ENCODE results near the gene GABPB2. TPM values are rescaled to one million over a fixed set of nuclear protein-coding genes. Genes with fewer than 3 reads are reported as not detected.
A peak's percentile ranks its signal among the peaks of the same experiment; 100 is the strongest.

GABPB2 gene
- 2.1 TPM for polyA plus RNA-seq (2013, experiment 1 of 2)
- 3.1 TPM for polyA plus RNA-seq (2013, experiment 2 of 2)

DNA sequence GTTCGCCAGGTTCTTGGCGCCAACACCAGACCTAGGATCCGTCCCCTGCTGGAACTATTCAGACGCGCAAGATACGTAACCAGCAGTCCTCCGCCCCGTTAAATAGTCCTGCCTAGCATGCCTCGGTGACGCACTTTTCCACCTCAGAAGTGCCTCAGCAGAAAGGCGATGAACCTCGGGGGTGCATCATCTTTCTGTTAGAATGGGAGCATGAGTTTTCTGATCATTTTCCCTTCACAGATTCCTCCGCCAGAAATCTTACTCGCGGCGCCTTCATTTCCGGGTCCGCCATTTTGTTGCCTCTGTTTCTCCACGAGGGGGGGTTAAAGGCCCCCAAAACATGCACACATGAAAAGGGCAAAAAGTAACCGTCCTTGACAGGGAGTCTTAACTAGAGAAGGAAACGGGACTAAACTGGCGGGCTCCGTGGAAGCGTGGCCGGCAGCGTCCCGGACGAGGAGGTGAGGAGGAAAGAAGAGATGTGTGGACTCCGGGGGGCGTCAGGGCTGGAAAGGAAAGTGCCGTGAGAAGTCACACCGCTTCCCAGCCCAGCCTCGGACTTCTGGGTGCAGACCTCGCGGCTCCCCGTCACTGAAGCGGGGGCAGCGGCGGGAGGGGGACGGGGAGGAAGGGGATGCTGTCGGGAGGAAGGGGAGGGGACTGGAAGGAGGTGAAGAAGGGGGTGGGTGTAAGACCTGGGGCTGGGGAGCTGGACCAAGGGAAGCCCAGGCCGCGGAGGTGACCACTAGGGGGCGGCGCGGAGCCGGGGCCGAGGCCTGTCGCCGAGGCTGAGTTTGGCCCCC lies at the start of gene GABPB2:
TSS of gene GABPB2 (plus strand) at position 288 of the 803 bp plus-strand sequence. CDS start 17,429 bp downstream, outside the sequence.
- DNase-seq: peak; percentile 98
- Histone ChIP-seq H3K4me1 (ENCODE audit: control insufficient read depth, low read depth, low read length) (no peaks in the 10 kb centered on the region), H2AK5ac (ENCODE audit: low read length) (no peak within 1 kb of the TSS), H3K36me3 (ENCODE audit: control insufficient read depth, insufficient read depth, low read length) (peaks cover 5% of the 10 kb centered on the region), H3K56ac (ENCODE audit: low read length) (peak within 1 kb of the TSS; percentile 79), H3K4ac (ENCODE audit: low read depth, low read length) (peak within 1 kb of the TSS; percentile 100), H3K79me2 (ENCODE audit: control insufficient read depth, insufficient read depth, low read length) (peaks cover 12% of the 10 kb centered on the region), H4K8ac (ENCODE audit: low read depth, low read length) (peak within 1 kb of the TSS; percentile 77), H3K27me3 (ENCODE audit: insufficient read depth, low read length, poor library complexity) (no peaks in the 10 kb centered on the region), H2BK15ac (replicated peaks; ENCODE audit: low read depth) (no peak within 1 kb of the TSS), H3K79me1 (ENCODE audit: low read length) (peaks cover 4% of the 10 kb centered on the region), H4K5ac (ENCODE audit: low read length) (no peak within 1 kb of the TSS), H3K18ac (ENCODE audit: low read length) (peak within 1 kb of the TSS; percentile 96), H3K4me3 (ENCODE audit: low read length) (peak within 1 kb of the TSS; percentile 29), H2BK120ac (ENCODE audit: low read depth, low read length) (peak within 1 kb of the TSS; percentile 55), H3K23ac (ENCODE audit: low read length) (no peak within 1 kb of the TSS), H3K27ac (ENCODE audit: low read depth, low read length) (peak within 1 kb of the TSS; percentile 73), H3K4me2 (ENCODE audit: low read length) (peak within 1 kb of the TSS; percentile 44), H2BK5ac (ENCODE audit: low read length) (peak within 1 kb of the TSS; percentile 44), H3K9ac (ENCODE audit: low read length) (peak within 1 kb of the TSS; percentile 72)
- no CpG with 5 or more reads among the region's 50 CpGs for WGBS (ENCODE audit: extremely low coverage, insufficient coverage, low lambda C conversion rate)

DNA sequence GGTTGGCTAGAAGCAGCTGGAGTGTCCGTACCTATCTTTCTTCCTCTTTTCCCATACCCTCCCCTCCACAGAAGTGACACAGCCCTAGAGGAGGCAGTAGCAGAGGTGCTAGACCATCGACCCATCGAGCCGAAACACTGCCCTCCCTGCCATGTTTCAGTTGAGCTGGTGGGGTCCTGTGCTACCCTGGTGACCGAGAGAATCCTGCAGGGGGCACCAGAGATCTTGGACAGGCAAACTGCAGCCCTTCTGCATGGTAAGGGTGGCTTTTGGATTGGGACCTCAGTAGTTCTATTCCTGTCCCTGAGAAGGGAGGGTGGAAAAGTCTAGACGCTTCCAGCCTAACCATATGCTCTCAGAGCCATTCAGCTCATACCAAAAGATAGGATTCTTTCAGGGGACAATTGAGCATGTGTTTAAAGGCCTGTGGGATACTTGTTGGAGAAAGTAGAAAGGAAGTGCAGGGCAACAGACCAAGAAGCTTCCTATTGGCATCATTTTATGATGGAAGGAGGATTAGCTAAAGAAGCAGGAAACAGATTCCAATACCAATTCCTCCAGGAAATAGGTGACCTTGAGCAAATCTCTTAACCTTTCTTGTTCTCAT lies 45.9 kb upstream of the GABPB2 start:
- Histone ChIP-seq H2BK15ac (replicated peaks; ENCODE audit: low read depth) (no peak overlapping the region), H3K79me2 (ENCODE audit: control insufficient read depth, insufficient read depth, low read length) (no peaks in the 10 kb centered on the region), H3K27me3 (ENCODE audit: insufficient read depth, low read length, poor library complexity) (no peaks in the 10 kb centered on the region), H3K23ac (ENCODE audit: low read length) (no peak overlapping the region), H3K36me3 (ENCODE audit: control insufficient read depth, insufficient read depth, low read length) (peaks cover 2% of the 10 kb centered on the region), H2AK5ac (ENCODE audit: low read length) (no peak overlapping the region), H3K9ac (ENCODE audit: low read length) (no peak overlapping the region), H2BK120ac (ENCODE audit: low read depth, low read length) (no peak overlapping the region), H3K4me1 (ENCODE audit: control insufficient read depth, low read depth, low read length) (no peaks in the 10 kb centered on the region), H3K4me3 (ENCODE audit: low read length) (no peak overlapping the region), H3K4me2 (ENCODE audit: low read length) (no peak overlapping the region), H3K79me1 (ENCODE audit: low read length) (no peaks in the 10 kb centered on the region), H3K4ac (ENCODE audit: low read depth, low read length) (no peak overlapping the region), H4K8ac (ENCODE audit: low read depth, low read length) (no peak overlapping the region), H4K5ac (ENCODE audit: low read length) (no peak overlapping the region), H2BK5ac (ENCODE audit: low read length) (no peak overlapping the region), H3K18ac (ENCODE audit: low read length) (no peak overlapping the region), H3K56ac (ENCODE audit: low read length) (no peak overlapping the region), H3K27ac (ENCODE audit: low read depth, low read length) (no peak overlapping the region)
- WGBS (ENCODE audit: extremely low coverage, insufficient coverage, low lambda C conversion rate): no CpG with 5 or more reads among the region's 6 CpGs
- DNase-seq: peak; percentile 95

DNA sequence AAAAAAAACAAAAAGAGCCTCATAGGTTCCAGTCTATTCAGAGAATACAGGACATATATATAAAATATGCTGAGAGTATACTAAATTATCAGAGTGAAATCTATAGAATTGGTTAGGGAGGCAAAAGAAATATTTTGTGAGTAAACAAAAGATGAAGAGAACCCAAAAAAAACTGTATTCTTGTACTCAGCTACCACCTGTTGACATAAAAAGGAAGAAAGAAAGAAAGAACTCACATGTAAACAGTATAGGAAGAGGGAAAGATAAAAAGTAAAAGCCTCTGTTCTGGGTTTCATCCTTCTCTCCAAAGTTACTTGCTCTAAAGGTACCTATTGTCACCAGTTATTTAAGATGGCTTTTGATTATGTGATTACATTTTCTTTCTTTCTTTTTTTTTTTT lies 44.1 kb upstream of the GABPB2 start:
- Histone ChIP-seq H4K5ac (ENCODE audit: low read length) (no peak overlapping the region), H3K4ac (ENCODE audit: low read depth, low read length) (no peak overlapping the region), H3K56ac (ENCODE audit: low read length) (no peak overlapping the region), H3K79me1 (ENCODE audit: low read length) (no peaks in the 10 kb centered on the region), H3K79me2 (ENCODE audit: control insufficient read depth, insufficient read depth, low read length) (no peaks in the 10 kb centered on the region), H3K4me2 (ENCODE audit: low read length) (no peak overlapping the region), H3K27me3 (ENCODE audit: insufficient read depth, low read length, poor library complexity) (no peaks in the 10 kb centered on the region), H3K27ac (ENCODE audit: low read depth, low read length) (no peak overlapping the region), H3K9ac (ENCODE audit: low read length) (no peak overlapping the region), H3K4me1 (ENCODE audit: control insufficient read depth, low read depth, low read length) (no peaks in the 10 kb centered on the region), H4K8ac (ENCODE audit: low read depth, low read length) (no peak overlapping the region), H3K4me3 (ENCODE audit: low read length) (no peak overlapping the region), H2BK5ac (ENCODE audit: low read length) (no peak overlapping the region), H2BK15ac (replicated peaks; ENCODE audit: low read depth) (no peak overlapping the region), H3K18ac (ENCODE audit: low read length) (no peak overlapping the region), H2BK120ac (ENCODE audit: low read depth, low read length) (no peak overlapping the region), H3K23ac (ENCODE audit: low read length) (no peak overlapping the region), H2AK5ac (ENCODE audit: low read length) (no peak overlapping the region), H3K36me3 (ENCODE audit: control insufficient read depth, insufficient read depth, low read length) (peaks cover 2% of the 10 kb centered on the region)
- no peak for DNase-seq

DNA sequence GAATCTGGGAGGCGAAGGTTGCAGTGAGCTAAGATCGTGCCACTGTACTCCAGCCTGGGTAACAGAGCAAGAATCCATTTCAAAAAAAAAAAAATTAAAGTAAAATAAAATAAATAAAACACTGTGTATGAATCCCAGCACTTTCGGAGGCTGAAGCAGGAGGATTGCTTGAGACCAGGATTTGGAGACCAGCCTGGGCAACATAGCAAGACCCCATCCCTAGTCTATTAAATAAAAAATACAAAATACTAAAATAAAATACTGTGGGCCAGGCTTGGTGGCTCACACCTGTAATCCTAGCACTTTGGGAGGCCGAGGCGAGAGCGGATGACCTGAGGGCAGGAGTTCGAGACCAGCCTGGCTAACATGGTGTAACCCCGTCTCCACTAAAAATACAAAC lies 38.4 kb upstream of the GABPB2 start:
- no peak overlapping the region for H3K4me2 ChIP-seq (ENCODE audit: low read length)
- H3K79me1 ChIP-seq (ENCODE audit: low read length): no peaks in the 10 kb centered on the region
- H2AK5ac ChIP-seq (ENCODE audit: low read length): no peak overlapping the region
- H3K9ac ChIP-seq (ENCODE audit: low read length): no peak overlapping the region
- no peak overlapping the region for H3K4me3 ChIP-seq (ENCODE audit: low read length)
- H3K27me3 ChIP-seq (ENCODE audit: insufficient read depth, low read length, poor library complexity): no peaks in the 10 kb centered on the region
- DNase-seq: no peak
- no peak overlapping the region for H2BK120ac ChIP-seq (ENCODE audit: low read depth, low read length)
- no peak overlapping the region for H3K18ac ChIP-seq (ENCODE audit: low read length)
- no peak overlapping the region for H3K4ac ChIP-seq (ENCODE audit: low read depth, low read length)
- no CpG with 5 or more reads among the region's 8 CpGs for WGBS (ENCODE audit: extremely low coverage, insufficient coverage, low lambda C conversion rate)
- peaks cover 2% of the 10 kb centered on the region for H3K4me1 ChIP-seq (ENCODE audit: control insufficient read depth, low read depth, low read length)
- no peak overlapping the region for H4K5ac ChIP-seq (ENCODE audit: low read length)
- H2BK15ac ChIP-seq (replicated peaks; ENCODE audit: low read depth): no peak overlapping the region
- no peaks in the 10 kb centered on the region for H3K79me2 ChIP-seq (ENCODE audit: control insufficient read depth, insufficient read depth, low read length)
- no peak overlapping the region for H2BK5ac ChIP-seq (ENCODE audit: low read length)
- H4K8ac ChIP-seq (ENCODE audit: low read depth, low read length): no peak overlapping the region
- no peak overlapping the region for H3K56ac ChIP-seq (ENCODE audit: low read length)
- H3K36me3 ChIP-seq (ENCODE audit: control insufficient read depth, insufficient read depth, low read length): peaks cover 2% of the 10 kb centered on the region
- no peak overlapping the region for H3K23ac ChIP-seq (ENCODE audit: low read length)
- H3K27ac ChIP-seq (ENCODE audit: low read depth, low read length): no peak overlapping the region

DNA sequence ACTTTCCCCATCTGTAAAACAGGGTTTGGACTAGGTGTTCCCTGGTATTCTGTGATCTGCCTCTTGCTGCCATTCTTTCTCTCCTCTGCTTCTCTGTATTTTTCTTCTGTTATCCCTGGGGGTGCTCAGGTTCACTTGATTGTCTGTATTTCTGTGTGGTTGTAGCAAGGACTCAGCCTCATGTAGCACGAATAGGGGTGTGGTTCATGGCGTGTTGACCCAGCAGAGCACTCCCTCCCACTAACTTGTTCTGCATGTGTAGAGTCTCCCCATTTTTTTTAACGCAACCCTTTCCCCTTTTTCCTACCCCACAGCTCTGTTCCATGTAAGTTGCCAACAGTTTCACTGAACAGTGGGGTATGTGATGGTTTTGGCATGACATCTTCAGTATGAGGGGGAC lies 35.4 kb upstream of the GABPB2 start:
- no peak overlapping the region for H2AK5ac ChIP-seq (ENCODE audit: low read length)
- no peak overlapping the region for H3K9ac ChIP-seq (ENCODE audit: low read length)
- no peak overlapping the region for H3K23ac ChIP-seq (ENCODE audit: low read length)
- peaks cover 2% of the 10 kb centered on the region for H3K4me1 ChIP-seq (ENCODE audit: control insufficient read depth, low read depth, low read length)
- WGBS (ENCODE audit: extremely low coverage, insufficient coverage, low lambda C conversion rate): no CpG with 5 or more reads among the region's 3 CpGs
- no peak overlapping the region for H3K56ac ChIP-seq (ENCODE audit: low read length)
- H2BK15ac ChIP-seq (replicated peaks; ENCODE audit: low read depth): no peak overlapping the region
- DNase-seq: no peak
- H2BK120ac ChIP-seq (ENCODE audit: low read depth, low read length): no peak overlapping the region
- H4K8ac ChIP-seq (ENCODE audit: low read depth, low read length): no peak overlapping the region
- no peak overlapping the region for H3K4me2 ChIP-seq (ENCODE audit: low read length)
- no peak overlapping the region for H3K4me3 ChIP-seq (ENCODE audit: low read length)
- no peaks in the 10 kb centered on the region for H3K79me2 ChIP-seq (ENCODE audit: control insufficient read depth, insufficient read depth, low read length)
- no peak overlapping the region for H4K5ac ChIP-seq (ENCODE audit: low read length)
- no peak overlapping the region for H3K27ac ChIP-seq (ENCODE audit: low read depth, low read length)
- H3K79me1 ChIP-seq (ENCODE audit: low read length): no peaks in the 10 kb centered on the region
- peaks cover 2% of the 10 kb centered on the region for H3K36me3 ChIP-seq (ENCODE audit: control insufficient read depth, insufficient read depth, low read length)
- H3K18ac ChIP-seq (ENCODE audit: low read length): no peak overlapping the region
- no peaks in the 10 kb centered on the region for H3K27me3 ChIP-seq (ENCODE audit: insufficient read depth, low read length, poor library complexity)
- H2BK5ac ChIP-seq (ENCODE audit: low read length): no peak overlapping the region
- no peak overlapping the region for H3K4ac ChIP-seq (ENCODE audit: low read depth, low read length)
